Measurements from ENCODE around the gene PDE2A. TPM values are rescaled to one million over a fixed set of nuclear protein-coding genes. Genes with fewer than 3 reads are reported as not detected.

The PDE2A gene
- total and polyA plus RNA-seq, 9 donors: 8.3 to 44.0 (median 12.8) TPM

DNA sequence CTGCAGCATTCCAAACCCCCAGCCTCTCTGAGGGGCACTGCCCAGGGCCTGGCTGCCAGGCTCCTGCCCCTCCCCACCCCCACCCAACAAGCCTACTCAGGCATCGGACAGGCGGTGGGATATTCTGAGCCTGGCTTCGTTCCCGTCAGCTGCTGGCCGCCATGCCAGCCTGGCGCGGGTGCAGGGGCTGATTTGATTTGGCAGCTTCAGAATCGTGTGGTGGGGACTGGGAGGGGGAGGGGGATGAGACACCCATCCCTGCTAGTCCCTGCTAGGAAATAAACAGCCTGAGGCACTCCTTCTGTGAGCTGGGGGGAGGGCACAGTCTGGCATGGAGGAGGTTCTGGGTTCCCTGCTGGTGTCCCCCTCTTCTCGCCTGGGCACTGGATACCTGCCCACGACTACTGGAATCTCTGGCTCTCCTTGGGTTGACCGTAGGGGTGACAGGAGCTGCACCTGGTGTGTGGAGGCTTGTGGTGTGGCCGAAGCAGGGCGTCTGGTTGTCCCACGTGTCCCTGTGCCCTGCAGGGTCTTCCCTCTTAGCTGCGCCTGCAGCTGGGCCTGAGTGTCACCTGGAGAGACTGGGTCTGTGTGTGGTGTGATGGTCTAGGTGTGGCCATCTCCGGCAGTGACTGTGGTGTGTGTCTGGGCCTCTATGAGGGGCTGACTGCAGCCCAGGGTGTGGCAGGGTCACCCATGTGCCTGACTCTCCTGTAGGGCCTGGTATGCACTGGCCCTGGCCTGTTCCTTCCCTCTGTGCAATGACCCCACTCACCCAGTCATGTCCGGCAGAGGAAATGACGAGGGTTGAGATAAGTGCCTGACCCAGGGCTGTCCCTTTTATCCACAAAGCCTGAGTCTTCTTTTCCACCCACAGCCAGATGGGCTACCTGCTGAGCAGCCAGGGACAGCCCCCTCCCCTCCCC lies 42.2 kb downstream of the PDE2A start:
- H3K9me3 ChIP-seq: no peaks in the 10 kb centered on the region
- no peaks in the 10 kb centered on the region for H3K27me3 ChIP-seq
- intact Hi-C loops (cut with DNase I): no loop called here
- 71 to 82% (median 81%) methylated on average over 18 of the region's 18 CpGs for WGBS, 3 donors
- H3K27ac ChIP-seq: no peak overlapping the region
- H3K36me3 ChIP-seq: no peaks in the 10 kb centered on the region
- H3K4me3 ChIP-seq: no peak overlapping the region
- peak in 1 of 5 donors; percentile 37 for DNase-seq
- TF ChIP-seq POLR2A (IDR thresholded peaks at IDR 0.05) (no peak), EP300 (IDR thresholded peaks at IDR 0.05) (no peak)
- TF ChIP-seq, protein P1, sequence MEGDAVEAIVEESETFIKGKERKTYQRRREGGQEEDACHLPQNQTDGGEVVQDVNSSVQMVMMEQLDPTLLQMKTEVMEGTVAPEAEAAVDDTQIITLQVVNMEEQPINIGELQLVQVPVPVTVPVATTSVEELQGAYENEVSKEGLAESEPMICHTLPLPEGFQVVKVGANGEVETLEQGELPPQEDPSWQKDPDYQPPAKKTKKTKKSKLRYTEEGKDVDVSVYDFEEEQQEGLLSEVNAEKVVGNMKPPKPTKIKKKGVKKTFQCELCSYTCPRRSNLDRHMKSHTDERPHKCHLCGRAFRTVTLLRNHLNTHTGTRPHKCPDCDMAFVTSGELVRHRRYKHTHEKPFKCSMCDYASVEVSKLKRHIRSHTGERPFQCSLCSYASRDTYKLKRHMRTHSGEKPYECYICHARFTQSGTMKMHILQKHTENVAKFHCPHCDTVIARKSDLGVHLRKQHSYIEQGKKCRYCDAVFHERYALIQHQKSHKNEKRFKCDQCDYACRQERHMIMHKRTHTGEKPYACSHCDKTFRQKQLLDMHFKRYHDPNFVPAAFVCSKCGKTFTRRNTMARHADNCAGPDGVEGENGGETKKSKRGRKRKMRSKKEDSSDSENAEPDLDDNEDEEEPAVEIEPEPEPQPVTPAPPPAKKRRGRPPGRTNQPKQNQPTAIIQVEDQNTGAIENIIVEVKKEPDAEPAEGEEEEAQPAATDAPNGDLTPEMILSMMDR (IDR thresholded peaks at IDR 0.05): no peak
- peaks cover 1% of the 10 kb centered on the region for H3K4me1 ChIP-seq (ENCODE audit: insufficient read depth)

DNA sequence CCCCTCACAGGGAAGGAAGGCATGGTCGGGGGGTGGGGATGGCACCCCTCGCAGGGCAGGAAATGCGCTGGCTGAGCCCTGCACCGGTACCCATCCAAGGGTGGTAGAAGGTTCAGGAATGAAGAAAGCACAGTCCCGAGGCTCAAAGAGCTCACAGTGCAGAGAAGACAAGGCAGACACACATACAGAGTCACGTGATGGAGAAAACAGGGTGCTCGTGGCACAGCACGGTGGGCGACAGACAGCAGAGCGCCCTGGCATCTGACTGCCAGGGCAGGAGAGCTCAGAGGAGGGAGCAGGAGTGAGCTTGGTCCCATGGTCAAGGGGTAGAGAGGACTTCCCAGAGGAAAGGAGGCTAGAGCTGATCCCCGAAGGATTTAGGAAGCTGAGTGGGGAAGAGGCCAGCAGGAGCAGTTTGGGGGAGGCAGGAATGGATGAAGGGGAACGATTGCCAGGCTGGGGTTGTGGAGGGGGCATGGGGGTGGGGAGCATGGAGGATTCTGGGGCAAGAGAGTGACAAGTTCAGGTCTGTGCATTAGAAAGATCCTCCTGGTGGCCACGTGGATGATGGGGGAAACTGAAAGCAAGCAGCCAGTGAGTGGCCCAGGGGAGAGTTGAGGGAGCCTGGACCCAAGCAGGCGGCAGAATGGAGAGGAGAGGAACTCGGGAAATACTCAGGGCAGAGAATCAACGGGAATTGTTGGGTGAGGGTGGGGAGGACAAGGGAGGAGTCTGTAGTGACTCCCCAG lies 43.9 kb downstream of the PDE2A start:
- Histone ChIP-seq H3K27ac (no peak overlapping the region), H3K9me3 (no peaks in the 10 kb centered on the region), H3K4me3 (no peak overlapping the region), H3K27me3 (no peaks in the 10 kb centered on the region), H3K36me3 (no peaks in the 10 kb centered on the region), H3K4me1 (ENCODE audit: insufficient read depth) (peaks cover 14% of the 10 kb centered on the region)
- intact Hi-C loops (cut with DNase I): no loop called here
- TF ChIP-seq POLR2A (IDR thresholded peaks at IDR 0.05): no peak
- TF ChIP-seq EP300 (IDR thresholded peaks at IDR 0.05): no peak
- TF ChIP-seq, protein P1 (IDR thresholded peaks at IDR 0.05): no peak
- no peak for DNase-seq
- WGBS, 3 donors: 69 to 71% (median 69%) methylated on average over 16 of the region's 16 CpGs

DNA sequence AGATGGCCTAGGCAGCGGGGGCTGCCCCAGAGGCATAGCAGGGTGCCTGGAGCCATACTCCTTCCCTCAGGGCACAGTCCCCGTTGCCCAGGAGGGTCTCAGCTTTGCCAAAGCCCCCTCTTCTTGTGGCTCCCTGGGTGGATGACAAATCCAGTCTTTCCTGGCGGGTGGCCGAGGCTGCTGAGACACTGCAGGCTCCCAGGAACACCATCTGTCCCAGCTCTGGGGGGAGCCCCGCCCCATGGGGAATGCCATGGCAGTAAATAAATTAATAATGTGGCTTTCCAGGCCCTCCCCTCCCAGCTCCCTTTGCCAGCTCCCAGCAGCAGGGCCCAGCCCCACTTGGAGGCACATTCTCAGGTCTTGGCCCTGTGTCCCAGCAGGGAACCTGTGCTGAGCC lies 45.0 kb downstream of the PDE2A start:
- Histone ChIP-seq H3K9me3 (no peaks in the 10 kb centered on the region), H3K4me3 (no peak overlapping the region), H3K27me3 (no peaks in the 10 kb centered on the region), H3K27ac (no peak overlapping the region), H3K4me1 (ENCODE audit: insufficient read depth) (peaks cover 20% of the 10 kb centered on the region), H3K36me3 (no peaks in the 10 kb centered on the region)
- intact Hi-C loops (cut with DNase I): no loop called here
- WGBS, 3 donors: 84 to 94% (median 87%) methylated on average over 5 of the region's 5 CpGs
- DNase-seq: no peak
- TF ChIP-seq, protein P1 (IDR thresholded peaks at IDR 0.05): no peak
- no peak for TF ChIP-seq EP300 (IDR thresholded peaks at IDR 0.05)
- no peak for TF ChIP-seq POLR2A (IDR thresholded peaks at IDR 0.05)

DNA sequence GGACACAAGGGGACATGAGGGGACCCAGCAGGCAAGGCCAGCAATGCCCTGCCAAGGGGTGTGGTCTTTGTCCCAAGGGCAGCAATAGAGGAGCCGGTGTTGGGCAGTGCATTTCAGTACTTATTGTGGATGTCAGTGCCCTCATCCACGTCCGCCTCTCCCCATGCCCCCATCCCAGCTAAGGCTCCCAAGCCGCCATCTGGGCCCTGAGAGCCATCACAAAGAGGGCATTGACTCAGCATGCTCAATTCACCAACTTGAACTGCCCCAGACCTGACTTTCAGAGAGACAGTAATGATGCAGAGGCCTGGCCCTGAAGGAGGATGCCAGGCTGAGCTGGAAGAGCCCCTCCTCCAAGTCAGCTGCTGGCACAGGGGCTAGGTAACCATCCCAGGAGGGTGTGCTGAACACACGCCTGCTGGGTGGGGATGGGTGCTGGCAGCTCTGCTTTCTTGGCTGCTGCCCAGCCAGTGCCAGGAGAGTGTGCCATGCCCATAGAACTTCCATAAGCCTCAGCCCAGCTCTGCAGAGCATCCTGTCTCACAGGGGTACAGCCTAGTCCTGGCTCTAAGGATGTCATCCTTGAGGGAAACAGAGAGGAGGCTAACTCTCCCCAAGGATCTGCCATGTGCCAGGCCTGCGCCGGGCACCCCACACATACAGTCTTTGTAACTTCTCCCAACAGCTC lies 46.5 kb downstream of the PDE2A start:
- Histone ChIP-seq H3K36me3 (no peaks in the 10 kb centered on the region), H3K4me3 (no peak overlapping the region), H3K27ac (no peak overlapping the region), H3K9me3 (no peaks in the 10 kb centered on the region), H3K4me1 (ENCODE audit: insufficient read depth) (peaks cover 20% of the 10 kb centered on the region), H3K27me3 (no peaks in the 10 kb centered on the region)
- WGBS, 3 donors: 90 to 96% (median 92%) methylated on average over 7 of the region's 7 CpGs
- intact Hi-C loops (cut with DNase I): no loop called here
- TF ChIP-seq EP300 (IDR thresholded peaks at IDR 0.05): no peak
- TF ChIP-seq, protein P1 (IDR thresholded peaks at IDR 0.05): no peak
- DNase-seq: no peak
